Measurements from ENCODE around the gene NR2F1.

The NR2F1 gene

DNA sequence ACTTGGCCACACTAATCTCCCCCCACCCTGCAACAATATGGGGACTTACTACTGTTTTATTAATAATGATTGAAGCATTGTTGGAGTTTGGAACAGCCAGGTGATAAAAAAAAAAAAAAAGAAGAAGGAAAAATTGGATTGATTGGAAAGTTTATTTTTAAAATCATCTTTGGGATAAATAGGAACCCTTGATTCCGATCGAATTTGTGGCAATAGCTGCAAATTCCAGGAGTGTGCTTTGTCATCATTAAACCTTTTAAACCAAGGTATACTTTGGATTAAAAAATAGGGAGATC, 907 bp upstream of the NR2F1 start:
- H3K9ac ChIP-seq (ENCODE audit: low read length) = no peak overlapping the region
- H3K4me1 ChIP-seq (ENCODE audit: control insufficient read depth, insufficient read depth, low read length) = peaks cover 5% of the 10 kb centered on the region
- H3K4me3 ChIP-seq (ENCODE audit: low read length) = no peak overlapping the region
- no peaks in the 10 kb centered on the region for H3K36me3 ChIP-seq (ENCODE audit: control insufficient read depth, insufficient read depth, low read length)
- H3K27me3 ChIP-seq (ENCODE audit: control insufficient read depth, insufficient read depth, low read length) = peaks cover 39% of the 10 kb centered on the region
- H3K27ac ChIP-seq (ENCODE audit: low read depth, low read length) = no peak overlapping the region

DNA sequence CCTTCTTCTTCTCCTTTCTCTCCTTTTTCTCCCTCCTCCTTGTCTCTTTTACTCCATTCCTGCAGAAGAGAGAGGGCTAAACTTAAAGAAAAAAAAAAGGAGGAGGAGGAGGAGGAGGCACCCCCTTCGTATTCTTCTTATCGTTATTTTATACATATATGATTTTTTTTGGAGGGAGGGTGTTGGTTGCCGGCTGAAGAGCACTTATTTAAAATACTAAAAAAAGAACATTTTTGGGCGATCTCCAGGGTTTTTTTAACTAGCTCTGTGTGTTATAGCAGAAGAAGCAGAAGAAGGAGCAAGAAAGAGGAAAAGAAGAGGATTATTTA, 381 bp downstream of the NR2F1 start:
- H3K4me3 ChIP-seq (ENCODE audit: low read length) = peak overlapping the region; percentile 61
- H3K27me3 ChIP-seq (ENCODE audit: control insufficient read depth, insufficient read depth, low read length) = peaks cover 43% of the 10 kb centered on the region
- H3K27ac ChIP-seq (ENCODE audit: low read depth, low read length) = no peak overlapping the region
- H3K9ac ChIP-seq (ENCODE audit: low read length) = no peak overlapping the region
- no peaks in the 10 kb centered on the region for H3K36me3 ChIP-seq (ENCODE audit: control insufficient read depth, insufficient read depth, low read length)
- peaks cover 5% of the 10 kb centered on the region for H3K4me1 ChIP-seq (ENCODE audit: control insufficient read depth, insufficient read depth, low read length)

DNA sequence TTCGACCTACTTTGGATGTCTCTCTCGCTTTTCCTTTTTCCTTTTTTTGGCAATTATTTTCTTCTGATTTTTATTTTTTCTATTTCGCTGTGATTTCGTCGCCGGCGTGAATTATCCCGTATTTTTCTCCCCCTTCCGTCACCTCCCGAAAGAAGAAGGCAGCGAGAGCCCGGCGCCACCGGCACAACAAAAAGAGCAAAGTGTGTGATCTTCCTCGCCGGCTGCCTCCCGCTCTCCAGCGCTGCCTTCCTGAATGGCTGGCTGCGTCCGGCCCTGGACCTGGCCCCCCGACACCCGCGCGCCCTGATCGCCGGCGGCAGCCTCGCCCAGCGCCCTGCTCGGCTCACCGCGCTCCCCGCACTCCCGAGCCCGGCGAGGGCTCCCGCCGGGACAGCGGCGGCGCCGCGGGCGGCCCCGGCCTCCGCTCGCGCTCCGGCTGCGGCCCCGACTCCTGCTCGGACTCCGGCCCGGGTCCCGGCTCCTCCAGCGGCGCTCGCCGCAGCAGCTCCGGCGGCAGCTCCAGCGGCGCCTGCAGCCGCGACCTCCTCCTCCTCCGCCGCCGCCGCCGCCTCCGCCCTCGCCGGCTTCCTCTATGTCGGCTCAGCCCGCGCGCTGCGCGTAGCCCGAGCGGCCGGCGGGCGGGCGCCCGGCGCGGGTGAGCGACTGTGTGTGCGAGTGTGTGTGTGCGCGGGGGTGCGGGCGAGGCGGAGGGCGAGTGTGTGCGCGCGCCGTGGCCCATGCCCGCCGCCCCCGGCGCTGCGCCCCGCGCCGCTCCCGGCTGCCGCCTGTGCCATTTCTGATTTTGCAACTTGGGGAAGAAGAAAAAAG, 960 bp downstream of the NR2F1 start:
- Histone ChIP-seq H3K27me3 (ENCODE audit: control insufficient read depth, insufficient read depth, low read length) (peaks cover 42% of the 10 kb centered on the region), H3K9ac (ENCODE audit: low read length) (no peak overlapping the region), H3K4me1 (ENCODE audit: control insufficient read depth, insufficient read depth, low read length) (peaks cover 5% of the 10 kb centered on the region), H3K36me3 (ENCODE audit: control insufficient read depth, insufficient read depth, low read length) (no peaks in the 10 kb centered on the region), H3K27ac (ENCODE audit: low read depth, low read length) (no peak overlapping the region), H3K4me3 (ENCODE audit: low read length) (peak overlapping the region; percentile 61)

DNA sequence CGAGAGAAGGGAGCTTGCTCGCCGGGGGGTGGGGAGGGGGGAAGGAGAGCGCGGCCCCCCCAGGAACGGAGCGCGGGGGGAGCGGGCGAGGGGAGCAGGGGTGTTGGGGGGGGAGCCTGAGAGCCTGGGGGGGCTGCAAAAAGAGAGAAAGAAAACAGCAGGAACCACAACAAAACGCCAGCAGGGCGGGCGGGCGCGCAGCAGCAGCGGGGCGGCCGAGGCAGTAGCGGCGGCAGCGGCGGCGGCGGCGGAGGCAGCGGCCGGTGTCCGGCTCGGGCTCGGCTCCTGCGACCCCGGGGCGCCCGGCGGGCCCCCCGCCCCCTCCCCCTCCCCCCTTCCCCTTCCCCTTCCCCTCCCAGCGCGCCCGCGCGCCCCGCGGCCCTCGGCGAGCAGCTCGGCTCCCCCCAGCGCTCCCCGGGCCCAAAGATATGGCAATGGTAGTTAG, 1.6 kb downstream of the NR2F1 start:
- Histone ChIP-seq H3K27me3 (ENCODE audit: control insufficient read depth, insufficient read depth, low read length) (peaks cover 38% of the 10 kb centered on the region), H3K36me3 (ENCODE audit: control insufficient read depth, insufficient read depth, low read length) (no peaks in the 10 kb centered on the region), H3K4me3 (ENCODE audit: low read length) (peak overlapping the region; percentile 72), H3K9ac (ENCODE audit: low read length) (no peak overlapping the region), H3K4me1 (ENCODE audit: control insufficient read depth, insufficient read depth, low read length) (peaks cover 5% of the 10 kb centered on the region), H3K27ac (ENCODE audit: low read depth, low read length) (no peak overlapping the region)

DNA sequence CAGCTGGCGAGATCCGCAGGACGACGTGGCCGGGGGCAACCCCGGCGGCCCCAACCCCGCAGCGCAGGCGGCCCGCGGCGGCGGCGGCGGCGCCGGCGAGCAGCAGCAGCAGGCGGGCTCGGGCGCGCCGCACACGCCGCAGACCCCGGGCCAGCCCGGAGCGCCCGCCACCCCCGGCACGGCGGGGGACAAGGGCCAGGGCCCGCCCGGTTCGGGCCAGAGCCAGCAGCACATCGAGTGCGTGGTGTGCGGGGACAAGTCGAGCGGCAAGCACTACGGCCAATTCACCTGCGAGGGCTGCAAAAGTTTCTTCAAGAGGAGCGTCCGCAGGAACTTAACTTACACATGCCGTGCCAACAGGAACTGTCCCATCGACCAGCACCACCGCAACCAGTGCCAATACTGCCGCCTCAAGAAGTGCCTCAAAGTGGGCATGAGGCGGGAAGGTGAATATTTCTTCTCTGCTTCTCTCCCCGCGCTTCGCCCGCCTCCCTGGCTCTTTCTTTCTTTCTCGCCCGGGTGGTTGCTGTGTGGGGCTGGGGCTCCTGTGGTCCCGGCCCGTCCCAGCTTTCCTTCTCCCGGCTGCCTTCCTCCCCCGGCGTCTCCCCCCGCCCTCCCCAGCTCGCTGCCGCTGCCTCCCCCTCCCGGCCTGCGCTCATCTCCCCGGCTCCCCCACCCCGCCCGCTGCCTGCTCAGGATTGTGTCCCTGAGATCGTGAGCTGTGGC, 2.2 kb downstream of the NR2F1 start:
- Histone ChIP-seq H3K27ac (ENCODE audit: low read depth, low read length) (peak overlapping the region; percentile 4), H3K36me3 (ENCODE audit: control insufficient read depth, insufficient read depth, low read length) (no peaks in the 10 kb centered on the region), H3K9ac (ENCODE audit: low read length) (no peak overlapping the region), H3K27me3 (ENCODE audit: control insufficient read depth, insufficient read depth, low read length) (peaks cover 32% of the 10 kb centered on the region), H3K4me3 (ENCODE audit: low read length) (peak overlapping the region; percentile 72), H3K4me1 (ENCODE audit: control insufficient read depth, insufficient read depth, low read length) (peaks cover 5% of the 10 kb centered on the region)

DNA sequence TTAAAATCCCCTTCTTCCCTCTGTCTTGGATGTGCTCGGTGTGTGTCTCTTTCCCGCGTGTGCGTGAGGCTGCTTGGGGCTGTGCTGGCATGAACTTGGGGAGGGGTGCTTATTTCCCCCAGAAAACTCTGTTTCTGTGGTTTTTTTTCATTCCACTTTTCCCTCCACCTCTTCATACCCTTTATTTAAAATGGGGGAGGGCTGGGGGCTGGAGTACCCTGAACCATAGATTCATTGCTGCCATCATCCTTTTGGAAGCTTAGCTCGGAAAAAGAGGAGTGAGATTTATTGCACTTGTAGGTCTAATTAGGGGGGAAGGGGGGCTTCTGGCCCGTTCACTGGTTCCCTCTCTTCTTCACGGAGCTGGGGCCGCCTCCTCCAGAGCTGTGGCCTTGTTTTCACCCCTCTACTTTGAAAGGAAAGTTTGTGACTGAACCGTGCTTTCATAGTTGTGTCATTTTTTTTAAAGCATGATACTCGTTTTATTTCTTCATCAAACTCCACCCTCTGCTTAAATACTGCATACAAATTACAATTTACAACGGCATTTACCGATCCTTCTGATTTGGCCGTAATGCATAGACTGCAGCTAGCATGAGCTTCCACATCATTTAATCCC, 2.9 kb downstream of the NR2F1 start:
- Histone ChIP-seq H3K4me3 (ENCODE audit: low read length) (peak overlapping the region; percentile 51), H3K27me3 (ENCODE audit: control insufficient read depth, insufficient read depth, low read length) (peaks cover 28% of the 10 kb centered on the region), H3K9ac (ENCODE audit: low read length) (no peak overlapping the region)

DNA sequence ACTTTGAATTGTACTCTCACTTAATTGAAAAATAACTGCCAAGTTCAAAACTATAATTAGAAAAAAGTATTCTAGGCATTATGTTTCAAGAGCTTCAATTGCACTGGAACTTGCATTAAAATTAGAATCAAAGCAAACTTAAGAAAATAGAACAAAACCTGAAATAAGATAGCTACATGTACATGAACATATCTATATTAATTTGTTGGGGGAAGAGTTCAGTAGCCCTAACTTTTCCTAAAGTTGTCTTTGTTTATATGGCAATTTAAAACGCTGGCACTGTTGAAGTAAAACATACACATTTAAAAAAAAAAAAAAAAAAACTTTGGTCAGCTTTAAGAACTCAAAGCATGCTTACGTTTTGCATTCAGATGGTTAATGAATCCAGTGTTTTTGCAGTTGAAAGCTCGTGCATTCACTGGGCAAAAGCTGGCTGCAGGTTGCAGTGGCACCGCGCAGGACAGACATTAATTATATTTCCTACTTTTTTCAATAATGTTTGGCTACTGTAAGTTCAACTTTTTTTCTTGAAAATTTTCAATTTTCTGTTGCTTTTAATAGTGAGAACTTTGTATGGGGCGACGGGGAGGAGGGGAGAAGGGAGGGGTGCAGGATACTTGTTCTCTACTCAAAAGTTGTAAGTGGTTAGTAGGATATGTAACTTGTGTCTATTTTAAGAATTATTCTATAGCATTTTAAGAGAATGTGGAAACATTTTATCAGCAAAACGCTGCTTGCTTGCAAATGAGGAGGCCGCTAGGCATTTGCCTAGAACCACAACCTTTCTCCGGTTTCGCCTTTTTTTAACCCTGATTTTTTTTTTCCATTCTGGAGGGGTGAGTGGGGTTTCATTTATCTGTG, 3.9 kb downstream of the NR2F1 start:
- no peak overlapping the region for H3K4me3 ChIP-seq (ENCODE audit: low read length)
- no peak overlapping the region for H3K9ac ChIP-seq (ENCODE audit: low read length)
- H3K4me1 ChIP-seq (ENCODE audit: control insufficient read depth, insufficient read depth, low read length) = peaks cover 2% of the 10 kb centered on the region
- no peaks in the 10 kb centered on the region for H3K36me3 ChIP-seq (ENCODE audit: control insufficient read depth, insufficient read depth, low read length)
- peaks cover 28% of the 10 kb centered on the region for H3K27me3 ChIP-seq (ENCODE audit: control insufficient read depth, insufficient read depth, low read length)
- no peak overlapping the region for H3K27ac ChIP-seq (ENCODE audit: low read depth, low read length)

More for the DNA sequence above, 2.9 kb downstream of the NR2F1 start:
- peaks cover 4% of the 10 kb centered on the region for H3K4me1 ChIP-seq (ENCODE audit: control insufficient read depth, insufficient read depth, low read length)
- no peaks in the 10 kb centered on the region for H3K36me3 ChIP-seq (ENCODE audit: control insufficient read depth, insufficient read depth, low read length)
- H3K27ac ChIP-seq (ENCODE audit: low read depth, low read length) = no peak overlapping the region

DNA sequence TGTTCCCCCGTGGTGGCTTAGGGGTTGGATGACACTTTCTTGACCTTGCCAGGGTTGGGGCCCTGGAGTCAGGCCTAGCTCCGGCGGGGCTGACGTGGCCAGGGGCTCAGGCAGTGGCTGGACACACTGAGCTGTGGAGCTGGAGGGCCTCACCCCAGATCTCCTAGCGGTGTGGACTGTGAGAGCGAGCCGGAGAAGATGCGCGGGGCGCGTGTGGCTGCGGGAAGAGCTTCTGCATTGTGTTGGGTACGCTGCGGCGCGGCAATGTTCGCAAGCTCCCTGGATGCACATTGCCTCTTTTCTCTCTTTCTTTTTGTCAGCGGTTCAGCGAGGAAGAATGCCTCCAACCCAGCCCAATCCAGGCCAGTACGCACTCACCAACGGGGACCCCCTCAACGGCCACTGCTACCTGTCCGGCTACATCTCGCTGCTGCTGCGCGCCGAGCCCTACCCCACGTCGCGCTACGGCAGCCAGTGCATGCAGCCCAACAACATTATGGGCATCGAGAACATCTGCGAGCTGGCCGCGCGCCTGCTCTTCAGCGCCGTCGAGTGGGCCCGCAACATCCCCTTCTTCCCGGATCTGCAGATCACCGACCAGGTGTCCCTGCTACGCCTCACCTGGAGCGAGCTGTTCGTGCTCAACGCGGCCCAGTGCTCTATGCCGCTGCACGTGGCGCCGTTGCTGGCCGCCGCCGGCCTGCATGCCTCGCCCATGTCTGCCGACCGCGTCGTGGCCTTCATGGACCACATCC, 4.8 kb downstream of the NR2F1 start:
- Histone ChIP-seq H3K4me3 (ENCODE audit: low read length) (no peak overlapping the region), H3K27me3 (ENCODE audit: control insufficient read depth, insufficient read depth, low read length) (peaks cover 25% of the 10 kb centered on the region), H3K4me1 (ENCODE audit: control insufficient read depth, insufficient read depth, low read length) (no peaks in the 10 kb centered on the region), H3K27ac (ENCODE audit: low read depth, low read length) (no peak overlapping the region), H3K9ac (ENCODE audit: low read length) (no peak overlapping the region), H3K36me3 (ENCODE audit: control insufficient read depth, insufficient read depth, low read length) (no peaks in the 10 kb centered on the region)

DNA sequence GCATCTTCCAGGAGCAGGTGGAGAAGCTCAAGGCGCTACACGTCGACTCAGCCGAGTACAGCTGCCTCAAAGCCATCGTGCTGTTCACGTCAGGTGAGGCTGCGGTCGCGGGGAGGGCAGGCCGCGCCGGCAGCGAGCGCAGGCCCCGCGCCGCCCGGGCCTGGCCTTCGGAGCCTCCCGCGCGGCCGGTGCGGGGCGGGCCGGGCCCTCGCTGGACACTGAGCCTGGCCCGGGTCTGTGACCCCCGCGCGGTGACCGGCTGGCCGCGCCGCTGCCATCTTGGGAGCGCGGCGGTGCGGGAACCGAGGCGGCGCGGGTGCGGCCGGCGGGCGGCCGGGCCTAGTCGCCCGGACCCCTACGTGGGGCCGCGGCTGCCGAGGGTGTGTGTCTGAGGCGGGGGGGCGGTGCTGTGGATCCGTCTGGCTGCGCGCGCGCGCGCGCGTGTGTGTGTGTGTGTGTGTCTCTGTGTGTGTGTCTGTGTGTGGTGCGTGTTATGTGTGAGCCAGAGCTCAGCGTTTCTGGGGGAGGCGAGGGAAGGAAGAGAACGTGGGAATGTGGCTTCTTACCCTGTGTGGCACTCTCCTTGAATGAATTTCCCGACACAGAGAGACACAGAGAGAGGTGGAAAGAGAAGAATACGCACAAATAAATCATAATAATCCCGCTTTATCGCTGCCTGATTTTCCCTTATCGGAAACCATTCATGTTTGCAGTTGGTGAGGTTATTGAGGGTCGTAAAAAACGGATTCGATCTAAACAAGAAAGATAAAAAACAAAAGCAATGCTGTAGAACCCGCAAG, 5.5 kb downstream of the NR2F1 start:
- Histone ChIP-seq H3K9ac (ENCODE audit: low read length) (no peak overlapping the region), H3K4me1 (ENCODE audit: control insufficient read depth, insufficient read depth, low read length) (no peaks in the 10 kb centered on the region), H3K27ac (ENCODE audit: low read depth, low read length) (no peak overlapping the region), H3K4me3 (ENCODE audit: low read length) (no peak overlapping the region), H3K27me3 (ENCODE audit: control insufficient read depth, insufficient read depth, low read length) (peaks cover 18% of the 10 kb centered on the region), H3K36me3 (ENCODE audit: control insufficient read depth, insufficient read depth, low read length) (no peaks in the 10 kb centered on the region)

DNA sequence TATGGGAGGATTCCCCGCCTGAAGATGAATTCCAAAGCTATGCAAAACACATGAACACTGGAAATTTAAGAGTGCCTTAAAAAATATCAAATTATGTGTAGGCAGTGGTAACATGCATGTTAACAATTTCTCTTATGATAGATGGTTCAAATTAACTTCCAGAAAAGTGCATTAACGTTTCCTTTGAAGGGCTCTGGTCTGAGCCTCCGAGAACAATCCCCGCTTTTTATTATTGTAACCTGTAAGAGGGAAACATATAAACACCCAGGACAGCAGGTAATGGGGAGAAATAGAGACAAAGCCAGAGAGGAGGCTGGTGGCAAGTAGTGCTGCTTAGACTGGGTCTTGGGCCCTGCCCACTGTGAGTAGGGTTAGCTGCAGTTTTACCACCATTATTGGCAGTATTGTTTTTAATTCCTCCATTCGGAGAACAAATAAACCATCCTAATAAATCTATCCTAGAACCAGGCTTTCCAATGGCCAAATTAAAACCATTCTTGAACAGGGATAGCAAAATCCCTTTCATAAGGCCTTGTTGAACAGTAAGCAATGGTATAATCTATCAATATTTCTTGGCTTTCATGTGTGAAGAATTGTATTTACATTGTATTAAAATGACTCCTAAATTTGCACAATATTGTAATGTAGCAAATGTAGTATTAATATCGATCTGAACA, 6.3 kb downstream of the NR2F1 start:
- Histone ChIP-seq H3K4me1 (ENCODE audit: control insufficient read depth, insufficient read depth, low read length) (no peaks in the 10 kb centered on the region), H3K4me3 (ENCODE audit: low read length) (no peak overlapping the region), H3K36me3 (ENCODE audit: control insufficient read depth, insufficient read depth, low read length) (no peaks in the 10 kb centered on the region), H3K27ac (ENCODE audit: low read depth, low read length) (no peak overlapping the region), H3K27me3 (ENCODE audit: control insufficient read depth, insufficient read depth, low read length) (peaks cover 18% of the 10 kb centered on the region), H3K9ac (ENCODE audit: low read length) (no peak overlapping the region)

DNA sequence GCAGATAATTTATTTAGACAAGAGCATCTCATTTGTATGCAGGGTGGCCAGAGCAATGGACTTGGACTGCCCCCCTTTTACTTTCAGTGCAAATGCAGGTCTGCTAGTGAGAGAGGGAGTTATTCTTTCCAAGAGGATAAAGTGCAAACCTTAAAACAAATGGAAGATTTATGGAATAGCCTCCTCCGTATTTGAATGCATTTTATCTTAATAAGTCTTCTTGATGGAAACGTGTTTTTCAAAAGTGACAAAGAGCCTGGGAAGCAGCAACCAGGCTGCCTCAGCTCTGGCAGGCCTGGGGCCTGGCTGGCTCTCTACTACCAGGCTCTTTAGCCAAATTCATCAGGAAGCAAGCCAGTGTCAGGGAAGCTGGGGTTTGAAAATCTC, 6.8 kb downstream of the NR2F1 start:
- Histone ChIP-seq H3K27me3 (ENCODE audit: control insufficient read depth, insufficient read depth, low read length) (peaks cover 20% of the 10 kb centered on the region), H3K27ac (ENCODE audit: low read depth, low read length) (no peak overlapping the region), H3K9ac (ENCODE audit: low read length) (no peak overlapping the region), H3K4me1 (ENCODE audit: control insufficient read depth, insufficient read depth, low read length) (no peaks in the 10 kb centered on the region), H3K4me3 (ENCODE audit: low read length) (no peak overlapping the region), H3K36me3 (ENCODE audit: control insufficient read depth, insufficient read depth, low read length) (no peaks in the 10 kb centered on the region)
